HL-60/S4 treated with phorbol 12-myristate 13-acetate at 8.2 ng/mL for 4 days and 3 days (cell line): ENCODE measurements around the gene MIGA2.

Experiments used
- in situ Hi-C: fragments of 300-500 bp; cut with MboI; formaldehyde crosslinking; loops from 2 replicates; pipeline ENCODE4 v1.15.0; 2022; ENCODE audit warnings: low sequenced_read_pairs

MIGA2 gene

GRCh38 chr9:129113645-129114304 is 77.3 kb downstream of the MIGA2 start:
- in situ Hi-C loops, result no loop called here

- in situ Hi-C loops, result no loop called here
These were observed 82.4 kb downstream of the MIGA2 start for GRCh38 chr9:129118799-129119198.

- in situ Hi-C loops, result no loop called here
These were observed 85.1 kb downstream of the MIGA2 start for GRCh38 chr9:129121483-129121882.
